HG03097 (cell line): Measurements from ENCODE around the gene CILP2.

ENCODE experiments used
- ATAC-seq: cut with Tn5 transposase; IDR thresholded peaks from one replicate; pipeline ENCODE4 v1.9.1; 2021; ENCODE audit not compliant: unreplicated experiment, low FRiP score

The CILP2 gene

DNA sequence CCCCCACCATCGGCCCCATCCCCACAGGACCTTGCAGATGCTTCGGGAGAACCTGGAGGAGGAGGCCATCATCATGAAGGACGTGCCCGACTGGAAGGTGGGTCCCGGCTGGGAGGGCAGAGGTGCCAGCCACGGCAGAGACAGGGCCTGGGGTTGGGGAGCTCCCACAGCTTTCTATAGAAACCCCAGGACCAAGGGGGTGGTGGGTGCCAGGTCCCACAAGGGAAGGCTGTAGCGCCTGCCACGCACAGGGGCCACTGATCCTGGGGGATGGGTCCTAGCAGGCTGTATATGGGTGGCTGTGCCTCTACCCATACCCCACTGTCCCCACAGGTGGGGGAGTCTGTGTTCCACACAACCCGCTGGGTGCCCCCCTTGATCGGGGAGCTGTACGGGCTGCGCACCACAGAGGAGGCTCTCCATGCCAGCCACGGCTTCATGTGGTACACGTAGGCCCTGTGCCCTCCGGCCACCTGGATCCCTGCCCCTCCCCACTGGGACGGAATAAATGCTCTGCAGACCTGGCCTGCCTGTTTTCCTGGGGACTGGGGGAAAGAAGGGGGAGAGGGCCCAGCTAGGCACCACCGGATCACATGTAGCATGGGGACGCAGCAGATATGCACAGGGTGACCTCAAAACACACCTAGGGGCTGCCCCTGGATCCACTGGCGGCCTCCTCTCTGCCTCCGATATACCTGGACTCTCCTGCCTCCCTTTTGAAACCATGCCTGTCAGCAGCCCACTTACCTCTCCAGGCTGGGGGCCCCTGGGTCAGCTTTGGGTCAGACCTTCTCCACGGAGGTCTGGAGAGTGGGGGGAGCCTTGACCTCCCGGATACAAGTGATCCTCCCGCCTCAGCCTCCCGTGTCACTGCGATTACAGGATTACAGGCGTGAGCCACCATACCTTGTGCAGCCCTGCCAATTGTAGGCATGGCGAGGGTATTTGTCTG, 10.1 kb upstream of the CILP2 start:
- ATAC-seq: no peak

DNA sequence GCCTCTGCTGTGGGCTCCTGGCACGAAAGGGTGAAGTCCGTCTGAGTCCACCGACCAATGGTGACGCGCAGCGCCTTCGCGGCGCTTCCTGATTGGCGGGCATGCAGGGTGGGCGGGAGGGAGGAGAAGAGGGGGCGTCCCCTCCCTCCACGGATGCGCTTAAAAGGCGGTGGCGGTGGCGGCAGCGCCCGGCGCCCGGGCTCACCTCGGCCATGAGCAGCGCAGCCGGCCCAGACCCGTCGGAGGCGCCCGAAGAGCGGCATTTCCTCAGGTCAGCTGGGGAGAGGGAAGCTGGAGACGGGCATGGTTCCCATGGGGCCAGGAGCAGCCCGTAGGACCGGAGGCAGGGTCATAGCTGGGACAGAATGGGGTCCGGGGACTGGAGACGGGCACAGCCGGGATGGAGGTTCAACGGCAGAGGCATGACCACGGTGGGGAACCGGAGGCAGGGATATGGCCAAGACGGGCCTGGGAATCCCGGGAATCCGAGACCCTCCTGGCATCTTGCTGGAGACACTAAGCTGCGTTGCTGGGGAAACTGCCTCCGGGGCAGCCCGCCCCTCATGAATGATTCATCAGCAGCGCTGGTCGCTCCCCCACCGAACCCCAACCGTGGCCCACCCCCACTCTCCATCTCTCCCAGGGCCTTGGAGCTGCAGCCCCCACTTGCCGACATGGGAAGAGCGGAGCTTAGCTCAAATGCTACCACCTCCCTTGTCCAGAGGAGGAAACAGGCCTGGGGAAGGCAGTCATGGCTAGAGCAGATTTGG, 9.2 kb upstream of the CILP2 start, which contains the start of gene YJEFN3:
TSS of gene YJEFN3 (plus strand) at position 191 of the 770 bp plus-strand sequence. CDS start at position 213, 22 bp downstream.
- no peak for ATAC-seq

DNA sequence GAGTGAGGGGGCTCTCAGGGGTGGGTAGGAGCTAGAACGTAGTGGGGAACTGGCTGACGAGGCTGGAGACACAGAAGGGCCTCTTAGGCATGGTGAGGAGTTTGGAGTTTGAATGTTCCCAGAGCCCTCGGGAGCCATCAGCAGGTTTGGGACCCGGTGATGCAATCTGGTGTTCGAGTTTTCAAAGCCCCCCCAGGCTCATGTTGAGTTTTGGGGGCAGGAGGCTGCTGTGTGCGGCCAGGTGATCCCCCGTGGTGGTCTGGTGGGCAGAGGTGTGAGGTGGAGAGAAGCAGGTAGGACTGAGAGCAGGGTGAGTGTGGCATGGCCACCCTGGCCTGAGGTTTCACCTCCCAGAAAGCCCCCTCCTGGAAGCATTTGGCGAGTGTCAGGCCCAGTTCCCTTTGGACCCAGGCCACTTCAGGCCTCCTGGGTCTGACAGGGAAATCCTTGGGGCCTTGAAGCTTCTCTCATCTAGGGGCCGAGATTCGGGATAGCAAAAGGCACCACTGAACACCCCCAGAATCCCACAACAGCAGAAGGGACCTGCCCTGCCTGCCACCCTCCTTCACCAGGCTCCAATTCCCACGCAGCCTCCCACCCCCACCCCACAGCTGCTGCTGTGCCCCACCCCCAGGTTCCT, 8.2 kb upstream of the CILP2 start:
- ATAC-seq: no peak

DNA sequence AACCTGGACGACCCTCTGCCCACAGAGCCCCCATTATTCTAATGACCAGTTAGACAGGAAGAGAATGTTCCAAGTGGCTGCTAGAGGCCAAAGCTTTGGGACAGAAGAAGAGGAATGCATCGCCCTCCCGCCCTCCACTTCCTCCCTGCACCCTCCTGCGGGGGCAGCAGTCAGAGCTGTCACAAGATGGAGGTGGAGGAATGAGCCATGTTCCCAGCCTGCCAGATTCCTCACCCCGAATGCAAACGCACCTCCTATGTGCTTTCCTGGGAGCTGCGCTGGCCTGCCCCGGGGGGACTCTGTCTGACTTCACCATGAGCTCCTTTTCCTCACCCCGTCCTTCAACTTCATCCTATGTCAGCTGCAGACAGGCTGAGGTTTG, 7.7 kb upstream of the CILP2 start:
- ATAC-seq: no peak

DNA sequence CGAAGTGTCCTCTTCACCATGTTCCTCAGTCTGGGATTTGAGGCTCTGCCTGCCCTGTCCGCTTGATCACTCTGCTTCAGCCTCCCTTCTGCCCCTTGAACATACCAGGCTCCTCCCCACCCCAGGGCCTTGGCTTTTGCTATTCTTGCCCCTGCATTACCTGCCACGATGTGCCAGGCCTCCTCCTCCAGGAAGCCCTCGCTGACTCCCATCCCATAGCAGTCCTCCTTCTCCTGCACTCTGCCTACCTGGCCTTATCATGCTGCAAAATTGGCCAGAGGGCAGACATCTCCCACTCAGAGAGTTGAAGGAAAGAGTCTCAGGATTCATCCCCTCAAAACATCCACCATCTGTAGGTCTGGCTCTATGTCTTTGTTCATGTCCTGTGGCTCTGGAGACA, 7.2 kb upstream of the CILP2 start:
- no peak for ATAC-seq

DNA sequence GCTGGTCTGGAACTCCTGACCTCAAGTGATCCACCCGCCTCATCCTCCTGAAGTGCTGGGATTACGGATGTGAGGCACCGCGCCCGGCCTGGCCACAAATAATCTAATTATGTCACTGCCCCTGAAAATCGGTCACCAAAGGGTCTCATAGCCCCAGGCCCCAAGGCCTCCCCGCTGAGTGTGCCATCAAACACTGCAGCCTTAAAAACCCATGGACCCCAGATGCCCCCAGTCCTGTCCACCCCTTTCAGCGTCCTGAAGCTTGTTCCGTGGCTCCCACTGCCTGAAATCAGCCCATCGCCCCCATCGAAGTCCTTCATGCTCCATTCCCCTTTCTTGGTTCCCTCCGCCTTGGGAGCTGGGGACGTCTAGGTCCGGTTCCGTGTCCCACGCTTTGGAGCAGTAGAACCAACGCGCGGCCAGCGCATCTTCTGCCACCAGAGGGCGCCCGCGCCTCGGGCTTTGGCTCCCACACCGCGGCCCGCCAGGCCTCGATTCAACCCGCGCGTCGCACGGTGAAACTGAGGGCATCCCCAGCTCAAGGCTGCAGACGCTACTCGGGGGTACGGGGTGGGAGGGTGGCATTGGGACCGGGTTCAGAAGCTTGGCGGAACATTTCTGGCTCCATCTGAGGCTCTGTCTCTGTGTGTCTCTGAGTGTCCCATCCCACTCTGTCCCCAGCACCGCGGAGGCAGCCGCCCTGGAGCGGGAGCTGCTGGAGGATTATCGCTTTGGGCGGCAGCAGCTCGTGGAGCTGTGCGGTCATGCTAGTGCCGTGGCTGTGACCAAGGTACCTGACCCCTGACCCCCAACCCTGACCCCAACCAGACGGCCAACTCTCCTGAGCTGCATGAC, 5.9 kb upstream of the CILP2 start:
- ATAC-seq: no peak

DNA sequence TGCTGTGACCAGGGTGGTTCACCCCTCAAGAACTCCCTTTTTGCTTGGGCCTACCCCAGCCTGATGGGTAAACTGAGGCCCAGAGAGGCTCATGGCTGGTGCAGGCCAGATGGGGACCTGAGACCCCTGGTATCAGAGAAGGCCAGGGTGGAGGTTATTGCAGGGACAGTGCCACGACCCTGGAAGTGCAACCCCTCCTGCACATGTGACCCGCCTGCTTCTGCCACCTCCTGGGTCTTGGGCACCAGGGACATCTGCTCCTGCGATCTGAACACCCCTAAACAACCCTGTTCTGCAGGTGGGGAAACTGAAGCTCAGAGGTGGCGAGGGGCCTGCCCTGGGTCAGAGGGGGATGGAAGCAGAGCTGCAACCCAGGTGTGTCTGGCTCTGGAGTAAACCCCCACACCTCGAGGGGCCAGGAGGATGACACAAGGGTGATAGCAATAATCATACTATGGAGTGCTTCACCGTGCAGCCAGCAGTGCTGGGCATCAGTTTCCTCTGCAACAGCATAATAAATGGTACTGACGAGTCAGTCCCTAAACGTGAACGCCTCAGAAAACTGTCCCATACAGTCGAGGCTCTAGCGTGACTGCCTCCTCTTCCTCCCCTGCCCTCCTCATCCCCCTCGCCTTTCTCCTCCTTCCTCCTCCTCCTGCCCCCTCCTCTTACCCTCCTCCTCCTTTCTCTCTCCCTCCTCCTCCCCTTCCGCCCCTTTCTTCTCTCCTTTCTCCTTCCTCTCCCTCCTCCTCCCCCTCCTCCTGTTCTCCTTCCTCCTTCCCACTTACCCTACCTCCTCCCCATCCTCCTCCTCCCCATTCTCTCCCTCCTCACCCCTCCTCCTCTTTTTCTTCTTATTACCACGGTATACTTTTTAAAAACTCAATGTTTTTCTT, 5.0 kb upstream of the CILP2 start:
- ATAC-seq: no peak

DNA sequence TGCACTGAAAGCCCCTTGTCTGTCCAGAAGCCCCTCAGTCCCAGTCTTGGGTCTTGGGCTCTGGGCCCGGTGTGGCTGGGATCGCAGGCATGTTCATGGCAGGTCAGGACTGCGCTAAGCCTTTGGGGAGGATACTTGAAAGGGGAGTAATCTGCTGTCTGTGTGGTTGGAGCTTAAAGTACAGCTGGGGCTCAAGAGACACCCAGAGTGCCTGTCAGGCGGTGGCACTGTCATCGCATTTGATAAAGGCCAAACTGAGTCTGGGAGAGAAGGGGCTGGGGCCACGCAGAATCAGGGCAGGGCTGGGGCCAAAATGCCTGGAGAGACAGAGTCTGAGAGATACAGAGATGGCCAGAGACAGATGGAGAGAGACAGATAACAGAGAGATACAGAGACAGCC, 4.2 kb upstream of the CILP2 start:
- no peak for ATAC-seq

DNA sequence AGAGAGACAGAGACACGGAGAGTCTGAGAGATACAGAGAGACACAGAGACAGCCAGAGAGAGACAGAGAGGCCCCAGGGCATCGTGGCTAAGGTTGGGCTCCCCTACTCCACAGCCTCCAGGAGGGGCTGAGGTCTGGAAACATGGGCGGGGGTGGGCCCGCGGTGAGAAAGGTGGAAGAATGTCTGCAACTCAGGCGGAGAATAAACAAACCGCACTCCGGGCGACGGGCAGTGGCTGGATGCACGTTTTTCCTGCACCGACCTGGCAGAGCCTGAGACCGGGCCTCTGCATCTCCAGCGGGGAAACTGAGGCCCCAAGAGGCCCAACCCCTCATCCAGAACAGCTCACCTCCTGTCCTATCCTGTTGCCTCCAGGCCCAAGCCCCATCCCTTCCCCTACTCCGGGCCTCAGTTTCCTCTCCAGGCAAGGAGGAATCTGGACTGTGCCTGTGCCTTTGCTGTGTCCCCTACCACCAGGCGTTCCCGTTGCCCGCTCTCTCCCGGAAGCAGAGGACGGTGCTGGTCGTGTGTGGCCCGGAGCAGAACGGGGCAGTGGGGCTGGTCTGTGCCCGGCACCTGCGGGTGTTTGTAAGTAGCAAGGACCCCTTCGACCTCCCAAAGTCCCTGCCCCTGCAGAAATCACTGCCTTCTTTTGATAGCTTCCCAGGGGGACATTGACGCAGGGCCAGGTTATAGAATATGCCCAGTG, 3.4 kb upstream of the CILP2 start:
- no peak for ATAC-seq

DNA sequence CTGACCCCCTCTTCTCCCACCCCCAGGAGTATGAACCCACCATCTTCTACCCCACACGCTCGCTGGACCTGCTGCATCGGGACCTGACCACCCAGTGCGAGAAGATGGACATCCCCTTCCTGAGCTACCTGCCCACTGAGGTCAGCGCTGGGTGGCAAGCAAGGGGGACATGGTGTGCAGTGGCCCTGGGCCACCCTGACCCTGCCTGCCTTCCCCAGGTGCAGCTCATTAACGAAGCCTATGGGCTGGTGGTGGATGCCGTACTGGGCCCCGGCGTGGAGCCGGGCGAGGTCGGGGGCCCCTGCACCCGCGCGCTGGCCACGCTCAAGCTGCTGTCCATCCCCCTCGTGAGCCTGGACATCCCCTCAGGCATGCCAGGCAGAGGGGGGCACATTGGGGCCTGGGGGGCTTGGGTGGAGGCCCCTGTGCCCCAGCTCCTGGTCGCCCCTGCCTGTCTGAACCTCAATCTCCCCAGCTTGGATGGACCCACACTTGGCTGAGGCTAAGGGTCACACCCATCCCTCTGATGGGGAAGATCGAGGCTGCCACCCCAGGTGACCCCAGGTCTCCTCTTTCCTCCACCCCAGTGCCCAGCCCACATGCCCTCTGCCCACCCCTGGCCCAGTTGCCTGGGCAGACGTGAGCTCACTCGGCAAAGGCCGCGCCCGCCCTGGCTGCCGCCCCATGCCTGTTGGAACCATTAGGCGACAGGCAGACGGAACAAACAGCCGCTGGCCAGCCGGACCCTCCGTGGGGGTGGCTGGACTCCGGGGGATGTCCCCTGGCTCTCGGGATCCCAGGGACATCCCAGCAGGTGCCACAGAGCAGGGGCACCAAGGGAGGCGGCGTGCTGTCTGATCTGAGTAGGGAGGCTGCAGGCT, 2.5 kb upstream of the CILP2 start:
- no peak for ATAC-seq

DNA sequence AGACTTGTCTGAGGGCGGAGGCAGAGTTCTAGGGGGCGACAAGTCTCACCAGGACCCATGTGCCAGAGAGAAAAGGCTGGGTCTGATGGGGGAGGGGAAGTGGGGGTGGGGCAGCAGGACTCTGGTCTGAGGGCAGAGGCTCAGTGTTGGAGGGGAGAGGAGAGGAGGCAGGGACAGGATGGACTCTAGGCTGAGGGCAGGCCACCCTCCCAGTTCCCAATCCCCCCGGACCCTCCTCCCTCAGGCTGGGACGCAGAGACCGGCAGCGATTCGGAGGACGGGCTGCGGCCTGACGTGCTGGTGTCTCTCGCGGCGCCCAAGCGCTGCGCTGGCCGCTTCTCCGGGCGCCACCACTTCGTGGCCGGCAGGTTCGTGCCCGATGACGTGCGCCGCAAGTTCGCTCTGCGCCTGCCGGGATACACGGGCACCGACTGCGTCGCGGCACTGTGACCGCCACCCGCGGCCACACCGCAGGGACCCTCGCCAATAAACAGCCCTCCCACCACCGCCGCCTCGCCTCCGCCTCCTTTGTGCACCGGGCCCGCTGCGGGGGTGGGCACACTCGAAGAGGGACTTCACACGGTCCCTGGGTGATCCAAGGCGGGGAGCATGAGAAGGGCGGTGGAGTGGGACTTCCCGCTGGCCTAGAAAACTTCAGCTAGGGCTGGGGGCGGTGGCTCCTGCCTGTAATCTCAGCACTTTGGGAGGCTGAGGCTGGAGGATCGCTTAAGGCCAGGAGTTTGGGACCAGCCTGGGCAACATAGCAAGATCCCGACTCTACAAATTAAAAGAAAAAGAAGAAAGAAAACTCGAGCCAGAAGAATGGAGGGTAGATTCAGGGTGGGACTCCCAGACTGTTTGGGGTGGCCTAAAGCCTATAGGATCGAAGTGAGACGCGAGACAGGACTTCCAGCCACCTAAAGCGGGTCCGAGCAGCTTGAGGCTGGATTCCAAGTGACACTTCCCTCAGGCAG, 703 bp upstream of the CILP2 start:
- no peak for ATAC-seq

DNA sequence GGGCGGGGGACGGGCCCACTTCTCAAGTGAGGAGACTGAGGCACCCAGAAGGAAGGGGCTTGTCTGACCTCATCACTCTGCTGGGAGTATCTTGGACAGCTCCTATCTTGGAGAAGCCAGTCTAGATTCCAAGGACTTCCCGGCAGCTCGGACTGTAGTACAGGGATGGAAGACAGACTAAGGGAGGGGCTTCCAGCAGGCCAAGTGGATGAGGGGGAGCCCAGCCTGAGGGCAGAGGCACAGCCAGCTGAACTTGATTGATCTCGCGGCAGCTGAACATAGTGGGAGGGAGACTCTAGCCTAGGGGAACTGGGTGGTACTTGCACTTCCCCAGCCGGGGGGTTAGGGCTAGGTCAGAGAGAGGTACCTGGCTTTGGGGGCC, 711 bp downstream of the CILP2 start:
- ATAC-seq: no peak

DNA sequence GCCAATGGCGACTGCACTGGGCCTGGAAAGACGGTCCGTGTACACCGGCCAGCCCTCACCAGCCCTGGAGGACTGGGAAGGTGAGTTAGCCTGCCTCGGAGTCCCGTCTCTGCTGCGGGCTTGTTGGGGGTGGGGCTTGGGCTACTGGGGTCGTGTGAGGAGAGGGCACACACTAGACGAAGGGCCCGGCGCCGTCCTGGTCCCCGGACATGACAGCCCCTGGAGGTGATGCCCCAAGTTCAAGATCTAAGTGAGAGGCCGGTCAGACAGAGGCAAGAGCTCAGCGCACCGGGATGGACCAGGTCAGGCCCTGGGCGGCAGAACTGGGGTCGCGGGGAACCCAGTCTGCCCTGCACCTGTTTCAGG, 1.6 kb downstream of the CILP2 start:
- ATAC-seq: no peak

DNA sequence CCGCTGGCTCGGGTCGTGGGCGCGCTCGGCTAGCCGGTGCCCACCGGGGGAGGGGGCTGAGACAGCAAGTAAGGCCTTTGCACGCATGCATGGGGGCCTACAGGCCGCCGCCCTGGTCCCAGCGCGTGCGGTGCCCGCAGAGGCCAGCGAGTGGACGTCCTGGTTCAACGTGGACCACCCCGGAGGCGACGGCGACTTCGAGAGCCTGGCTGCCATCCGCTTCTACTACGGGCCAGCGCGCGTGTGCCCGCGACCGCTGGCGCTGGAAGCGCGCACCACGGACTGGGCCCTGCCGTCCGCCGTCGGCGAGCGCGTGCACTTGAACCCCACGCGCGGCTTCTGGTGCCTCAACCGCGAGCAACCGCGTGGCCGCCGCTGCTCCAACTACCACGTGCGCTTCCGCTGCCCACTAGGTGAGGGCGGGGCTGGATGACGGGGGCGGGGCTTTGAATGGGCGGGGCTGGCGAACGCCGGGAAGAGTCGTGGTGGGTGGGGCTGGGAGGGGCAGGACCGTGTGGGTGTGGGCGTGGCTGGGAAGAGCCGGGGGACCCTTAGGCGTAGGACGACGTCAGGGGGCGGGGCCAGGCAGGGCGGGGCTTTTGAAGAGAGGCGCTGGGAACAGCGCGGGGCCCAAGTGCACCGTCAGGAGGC, 2.1 kb downstream of the CILP2 start:
- no peak for ATAC-seq

DNA sequence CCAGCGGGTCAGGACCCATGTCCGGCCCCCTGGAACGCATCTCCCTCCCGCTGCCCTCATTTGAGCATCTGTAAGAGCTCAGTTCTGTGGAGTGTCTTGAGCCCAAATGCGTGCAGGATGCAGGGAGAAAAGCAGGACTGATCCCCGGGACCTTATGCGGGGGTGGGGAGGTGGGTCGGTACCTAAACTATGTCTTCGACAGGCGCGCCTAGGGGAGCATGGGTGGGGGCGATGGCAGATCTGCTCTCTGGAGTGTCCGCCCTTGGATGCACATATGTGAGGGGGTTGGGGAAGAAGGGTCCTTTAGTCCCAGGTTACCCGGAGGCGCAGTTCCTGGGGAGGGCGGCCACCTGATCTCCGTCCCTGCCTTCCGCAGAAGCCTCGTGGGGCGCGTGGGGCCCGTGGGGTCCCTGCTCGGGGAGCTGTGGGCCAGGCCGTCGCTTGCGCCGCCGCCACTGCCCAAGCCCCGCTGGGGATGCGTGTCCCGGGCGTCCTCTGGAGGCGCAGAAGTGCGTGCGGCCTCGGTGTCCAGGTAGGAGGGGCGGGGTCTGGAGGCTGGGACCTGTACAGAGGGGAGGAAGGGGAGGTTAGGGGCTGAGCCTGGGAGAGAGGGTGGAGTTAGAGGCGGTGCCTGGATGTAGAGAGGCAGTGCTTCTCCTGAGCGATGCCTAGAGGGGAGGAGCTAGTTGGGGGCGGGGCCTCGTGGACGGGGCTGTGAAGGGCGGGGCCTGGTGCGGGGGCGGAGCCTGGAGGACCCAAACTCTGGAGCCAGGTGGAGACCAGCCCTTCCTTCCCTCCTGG, 2.9 kb downstream of the CILP2 start:
- no peak for ATAC-seq
